Neuronal stem cell (in vitro differentiated cells): ENCODE results near the gene TEAD3.

ENCODE experiments used
- DNase-seq: peaks from one replicate; pipeline ENCODE4 v3.0.0-alpha.2; 2013; ENCODE audit warnings: low spot score
- H2AFZ ChIP-seq: one replicate; pipeline ENCODE4 v1.6.1; 2013; ENCODE audit warnings: mild to moderate bottlenecking, low read length, inconsistent platforms
- H2AK5ac ChIP-seq: 2 replicates; pipeline ENCODE4 v1.6.1; 2013; ENCODE audit warnings: low read depth, mild to moderate bottlenecking, inconsistent platforms, low read length, moderate library complexity, mixed read lengths
- H2BK120ac ChIP-seq: 2 replicates; pipeline ENCODE4 v1.6.1; 2013; ENCODE audit warnings: low read depth, mild to moderate bottlenecking, inconsistent platforms, low read length, moderate library complexity, mixed read lengths
- H2BK12ac ChIP-seq: one replicate; pipeline ENCODE4 v1.6.1; 2013; ENCODE audit warnings: low read length, inconsistent platforms
- H2BK15ac ChIP-seq: 2 replicates; pipeline ENCODE4 v1.6.1; 2013; ENCODE audit warnings: mild to moderate bottlenecking, low read length, inconsistent platforms, mixed read lengths
- H2BK5ac ChIP-seq: one replicate; pipeline ENCODE4 v1.6.1; 2013; ENCODE audit warnings: inconsistent platforms, mild to moderate bottlenecking, low read length, moderate library complexity
- H3K14ac ChIP-seq: one replicate; pipeline ENCODE4 v1.6.1; 2013; ENCODE audit warnings: low read length, inconsistent platforms
- H3K18ac ChIP-seq: 2 replicates; pipeline ENCODE4 v1.6.1; 2013; ENCODE audit warnings: low read length, inconsistent platforms
- H3K23ac ChIP-seq: 2 replicates; pipeline ENCODE4 v1.6.1; 2013; ENCODE audit warnings: low read depth, mild to moderate bottlenecking, mixed read lengths, low read length, inconsistent platforms; ENCODE audit not compliant: poor library complexity
- H3K27ac ChIP-seq: replicated peaks from 3 replicates; pipeline ENCODE4 v1.5.1; 2013; ENCODE audit warnings: low read length, inconsistent platforms
- H3K27me3 ChIP-seq, 3 experiments: 2 replicates each; pipeline ENCODE4 v1.6.1; 2013; ENCODE audit warnings: low read length in 3 of 3, mild to moderate bottlenecking in 2 of 3, inconsistent platforms in 1 of 3, low read depth in 1 of 3, mixed read lengths in 1 of 3, moderate library complexity in 1 of 3; ENCODE audit not compliant: control insufficient read depth in 3 of 3, insufficient read depth in 3 of 3
- H3K36me3 ChIP-seq, 2 donors: replicated peaks in 1 of 2; 2 replicates each; pipeline ENCODE4 v1.6.1; 2013; ENCODE audit warnings: low read length in 2 of 2; ENCODE audit not compliant: control insufficient read depth in 2 of 2, insufficient read depth in 2 of 2
- H3K4ac ChIP-seq: 2 replicates; pipeline ENCODE4 v1.6.1; 2013; ENCODE audit warnings: inconsistent platforms, mild to moderate bottlenecking, low read length, moderate library complexity
- H3K4me1 ChIP-seq, 2 donors: 1 replicate in 1 of 2; 2 replicates in 1 of 2; pipeline ENCODE4 v1.6.1; 2013; ENCODE audit warnings: low read length in 2 of 2, low read depth in 1 of 2; ENCODE audit not compliant: control insufficient read depth in 2 of 2, insufficient read depth in 1 of 2
- H3K4me2 ChIP-seq: one replicate; pipeline ENCODE4 v1.6.1; 2013; ENCODE audit warnings: mild to moderate bottlenecking, low read length, inconsistent platforms; ENCODE audit not compliant: insufficient read depth, poor library complexity, severe bottlenecking
- H3K4me3 ChIP-seq, 2 donors: 2 replicates each; pipeline ENCODE4 v1.5.1; 2013; ENCODE audit warnings: low read length in 2 of 2, mild to moderate bottlenecking in 2 of 2, inconsistent platforms in 1 of 2, moderate library complexity in 1 of 2
- H3K79me1 ChIP-seq: one replicate; pipeline ENCODE4 v1.6.1; 2013; ENCODE audit warnings: low read depth, mild to moderate bottlenecking, inconsistent platforms, low read length, moderate library complexity
- H3K9ac ChIP-seq: one replicate; pipeline ENCODE4 v1.6.1; 2013; ENCODE audit warnings: mild to moderate bottlenecking, low read depth, low read length, inconsistent platforms; ENCODE audit not compliant: poor library complexity
- H3K9me3 ChIP-seq, 2 donors: replicated peaks in 1 of 2; 2 replicates each; pipeline versions ENCODE3 to v1.6.1; 2013; ENCODE audit warnings: low read length in 2 of 2, mild to moderate bottlenecking in 2 of 2, inconsistent platforms in 1 of 2, low read depth in 1 of 2, mixed read lengths in 1 of 2, moderate library complexity in 1 of 2; ENCODE audit not compliant: control insufficient read depth in 2 of 2, insufficient read depth in 1 of 2
- H4K8ac ChIP-seq: one replicate; pipeline ENCODE4 v1.6.1; 2013; ENCODE audit warnings: low read depth, mild to moderate bottlenecking, inconsistent platforms, low read length, moderate library complexity
- H4K91ac ChIP-seq: one replicate; pipeline ENCODE4 v1.6.1; 2013; ENCODE audit warnings: low read length, low read depth, mild to moderate bottlenecking, inconsistent platforms; ENCODE audit not compliant: poor library complexity
- WGBS, 2 donors: extraction: QIAGEN DNeasy Blood & Tissue Kit; methylation state at CpG; one replicate each; pipeline ENCODE4 v1.1.7; 2013; ENCODE audit warnings: missing lambda C conversion rate in 2 of 2, mixed read lengths in 1 of 2; ENCODE audit not compliant: insufficient read length in 2 of 2, insufficient replicate concordance in 1 of 2; ENCODE audit errors: extremely low coverage in 2 of 2; 5-methylcytosine and 5-hydroxymethylcytosine counted together

TEAD3 gene

DNA sequence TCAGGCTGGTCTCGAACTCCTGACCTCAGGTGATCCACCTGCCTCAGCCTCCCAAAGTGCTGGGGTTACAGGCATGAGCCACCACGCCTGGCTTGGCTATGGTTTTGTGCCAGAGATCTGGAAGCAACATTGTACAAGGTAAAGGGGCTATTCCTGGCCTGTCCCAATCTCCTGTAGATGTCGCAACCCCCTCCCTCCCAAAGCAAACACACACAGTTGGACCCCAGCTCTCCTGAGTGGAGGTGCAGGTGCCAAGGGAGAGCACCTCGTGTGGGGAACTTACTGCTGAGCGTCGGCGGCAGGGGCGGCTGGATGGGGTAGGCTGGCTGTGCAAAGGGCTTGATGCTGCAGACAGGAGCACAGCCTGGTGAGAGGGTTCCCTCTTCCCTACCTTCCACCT is 19.9 kb downstream of the TEAD3 start:
- no CpG with 5 or more reads among the region's 8 CpGs for whole genome bisulfite sequencing, 2 donors
- H3K36me3 ChIP-seq = peaks cover 35 to 87% of the 10 kb centered on the region in 2 donors
- H3K27ac ChIP-seq = peak overlapping the region; percentile 63
- H3K23ac ChIP-seq = no peak overlapping the region
- no peak overlapping the region for H2BK12ac ChIP-seq
- peaks cover 0 to 3% of the 10 kb centered on the region in 2 donors for H3K9me3 ChIP-seq
- H2BK15ac ChIP-seq = no peak overlapping the region
- no peak overlapping the region for H3K4me2 ChIP-seq
- no peak overlapping the region for H4K8ac ChIP-seq
- no peak overlapping the region for H2BK120ac ChIP-seq
- no peak overlapping the region for H2BK5ac ChIP-seq
- H3K4me1 ChIP-seq = peaks cover 9 to 11% of the 10 kb centered on the region in 2 donors
- H3K9ac ChIP-seq = no peak overlapping the region
- H3K4me3 ChIP-seq = no peak overlapping the region
- H3K27me3 ChIP-seq = no peaks in the 10 kb centered on the region
- H2AFZ ChIP-seq = no peak overlapping the region
- DNase-seq = no peak
- no peak overlapping the region for H3K4ac ChIP-seq
- peaks cover 3% of the 10 kb centered on the region for H3K79me1 ChIP-seq
- H3K18ac ChIP-seq = peak overlapping the region; percentile 66
- H3K14ac ChIP-seq = no peak overlapping the region
- no peak overlapping the region for H4K91ac ChIP-seq
- H2AK5ac ChIP-seq = no peak overlapping the region

DNA sequence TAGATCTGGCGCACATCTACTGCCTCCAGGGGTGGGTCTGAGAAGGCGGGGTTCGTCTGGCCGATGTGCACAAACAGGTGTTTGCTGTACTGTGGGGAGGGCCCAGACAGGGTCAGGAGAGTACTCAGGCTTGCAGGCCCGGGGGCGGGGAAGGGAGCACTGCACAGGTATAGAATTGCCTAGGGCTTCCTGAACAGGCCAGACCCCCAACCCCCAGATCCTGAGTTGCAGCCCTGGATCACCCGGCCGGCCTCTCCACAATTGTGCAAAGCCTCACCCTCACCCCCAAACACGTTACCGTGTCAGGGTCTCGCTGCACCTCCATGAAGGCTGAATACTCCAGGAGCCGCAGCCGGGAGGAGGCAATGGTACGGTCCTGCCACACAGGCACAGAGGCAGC is 20.9 kb downstream of the TEAD3 start:
- WGBS, 2 donors = no CpG with 5 or more reads among the region's 14 CpGs
- no peak overlapping the region for H2AK5ac ChIP-seq

DNA sequence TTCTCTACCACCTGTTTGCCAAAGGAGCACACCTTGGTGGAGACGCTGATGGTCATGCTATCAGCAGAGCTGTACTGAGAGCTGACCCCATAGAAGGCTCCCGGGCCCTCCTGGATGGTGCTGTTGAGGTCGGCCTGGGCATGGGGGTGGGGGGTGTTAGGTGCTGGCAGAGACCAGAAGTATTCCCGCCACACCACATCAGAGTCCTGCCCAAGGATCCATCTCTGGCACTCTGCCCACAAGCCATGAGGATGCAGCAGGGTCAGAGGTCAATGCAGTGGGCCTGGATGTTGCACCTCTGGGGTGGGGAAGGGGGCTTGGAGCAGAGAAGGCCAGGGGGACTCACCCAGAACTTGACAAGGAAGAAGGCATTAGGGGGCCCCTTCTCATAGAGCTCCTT is 21.3 kb downstream of the TEAD3 start:
- Histone ChIP-seq H3K79me1 (peaks cover 3% of the 10 kb centered on the region), H3K14ac (no peak overlapping the region), H2BK120ac (no peak overlapping the region), H3K18ac (no peak overlapping the region), H2AK5ac (no peak overlapping the region), H3K4me3 (no peak overlapping the region), H2BK12ac (no peak overlapping the region), H2BK5ac (peak overlapping the region; percentile 54), H3K4me1 (peaks cover 13 to 15% of the 10 kb centered on the region in 2 donors), H3K9ac (peak overlapping the region; percentile 60), H4K91ac (no peak overlapping the region), H2BK15ac (no peak overlapping the region), H3K36me3 (peaks cover 45 to 90% of the 10 kb centered on the region in 2 donors), H3K27me3 (no peaks in the 10 kb centered on the region), H4K8ac (no peak overlapping the region), H3K4ac (no peak overlapping the region), H3K27ac (no peak overlapping the region), H2AFZ (no peak overlapping the region), H3K4me2 (no peak overlapping the region), H3K9me3 (peaks cover 0 to 3% of the 10 kb centered on the region in 2 donors), H3K23ac (no peak overlapping the region)
- WGBS, 2 donors = no CpG with 5 or more reads among the region's 4 CpGs
- DNase-seq = no peak

More for the DNA sequence above, 20.9 kb downstream of the TEAD3 start:
- peak overlapping the region; percentile 40 for H3K18ac ChIP-seq
- peak overlapping the region; percentile 54 for H2BK5ac ChIP-seq
- no peak overlapping the region for H3K23ac ChIP-seq
- no peak overlapping the region for H2BK15ac ChIP-seq
- H4K8ac ChIP-seq = no peak overlapping the region
- H3K9me3 ChIP-seq = peaks cover 0 to 3% of the 10 kb centered on the region in 2 donors
- H3K14ac ChIP-seq = no peak overlapping the region
- no peak overlapping the region for H2BK12ac ChIP-seq
- H3K4me1 ChIP-seq = peaks cover 12 to 13% of the 10 kb centered on the region in 2 donors
- H3K27ac ChIP-seq = no peak overlapping the region
- H3K36me3 ChIP-seq = peaks cover 43 to 90% of the 10 kb centered on the region in 2 donors
- H3K4me2 ChIP-seq = no peak overlapping the region
- no peaks in the 10 kb centered on the region for H3K27me3 ChIP-seq
- H3K9ac ChIP-seq = no peak overlapping the region
- no peak for DNase-seq
- no peak overlapping the region for H3K4ac ChIP-seq
- H3K4me3 ChIP-seq = no peak overlapping the region
- H3K79me1 ChIP-seq = peaks cover 3% of the 10 kb centered on the region
- no peak overlapping the region for H2AFZ ChIP-seq
- H4K91ac ChIP-seq = no peak overlapping the region
- H2BK120ac ChIP-seq = no peak overlapping the region

DNA sequence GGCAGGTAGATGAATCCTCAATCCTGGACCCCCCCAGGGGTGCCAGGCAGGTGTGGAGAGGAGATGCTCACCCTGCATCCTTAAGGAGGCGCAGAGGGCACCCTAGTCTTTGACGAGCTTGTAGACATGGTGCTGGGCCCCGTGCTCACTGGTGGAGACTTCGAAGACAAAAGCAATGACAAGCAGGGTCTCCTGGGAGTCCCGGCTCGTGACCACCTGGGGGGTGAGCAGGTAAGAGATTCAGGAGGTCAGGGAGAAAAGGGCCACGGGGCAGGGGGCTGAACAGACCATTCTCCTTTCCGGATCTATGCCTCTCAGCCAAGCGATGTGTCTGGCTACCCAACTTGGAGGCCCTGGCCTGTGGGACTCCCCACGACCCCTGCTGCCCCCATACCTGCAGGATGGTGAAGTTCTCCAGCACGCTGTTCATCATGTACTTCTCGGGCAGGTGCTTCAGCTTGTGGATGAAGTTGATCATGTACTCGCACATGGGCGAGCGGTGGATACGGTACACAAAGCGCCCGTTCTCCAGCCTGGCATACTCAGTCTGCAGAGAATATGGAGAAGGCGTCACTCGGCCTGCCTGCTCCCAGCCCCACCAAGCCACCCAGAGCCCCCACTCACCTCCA is 21.8 kb downstream of the TEAD3 start:
- Histone ChIP-seq H3K27ac (no peak overlapping the region), H3K14ac (no peak overlapping the region), H2BK5ac (peak overlapping the region; percentile 54), H4K8ac (no peak overlapping the region), H2BK15ac (no peak overlapping the region), H3K18ac (no peak overlapping the region), H3K4ac (no peak overlapping the region), H3K4me1 (peaks cover 17 to 19% of the 10 kb centered on the region in 2 donors), H3K23ac (no peak overlapping the region), H3K4me2 (no peak overlapping the region), H3K27me3 (no peaks in the 10 kb centered on the region), H2BK120ac (no peak overlapping the region), H2BK12ac (no peak overlapping the region), H3K9me3 (peaks cover 0 to 3% of the 10 kb centered on the region in 2 donors), H3K79me1 (peaks cover 6% of the 10 kb centered on the region), H4K91ac (no peak overlapping the region), H2AK5ac (peak overlapping the region; percentile 26), H3K4me3 (no peak overlapping the region), H3K36me3 (peaks cover 48 to 91% of the 10 kb centered on the region in 2 donors), H2AFZ (no peak overlapping the region), H3K9ac (no peak overlapping the region)
- DNase-seq = no peak
- no CpG with 5 or more reads among the region's 20 CpGs for WGBS, 2 donors
